Measurements from ENCODE around the gene SLC8A1.

- TF ChIP-seq EZH2 (IDR thresholded peaks at IDR 0.05) (no peak), POLR2AphosphoS5 (IDR thresholded peaks at IDR 0.05; ENCODE audit: borderline replicate concordance, low read depth, low read length) (no peak), FOXP2 (optimal IDR thresholded peaks at IDR 0.05; ENCODE audit: control extremely low read depth, extremely low read length, insufficient read depth) (no peak)
Measured at GRCh38 chr2:40251137-40251536, 200.8 kb downstream of the SLC8A1 start.
